PC-3 (cell line): ENCODE data around the gene OR2A5. TPM values are rescaled to one million over a fixed set of nuclear protein-coding genes. Genes with fewer than 3 reads are reported as not detected.

Source experiments
- ATAC-seq: fragments of 200-7000 bp; cut with Tn5 transposase; 2 replicates; pipeline ENCODE4 v1.9.1; 2020; ENCODE audit warnings: mild to moderate bottlenecking, moderate library complexity
- BruUV-seq: library from RNA; stranded (reverse); fragments of 400-500 nt; replicated peaks from 2 replicates; lab custom pipeline; 2021; lab: Mats Ljungman, UMichigan
- CTCF ChIA-PET: fragments of 300-600 bp; sonication (Branson Sonifier 250); formaldehyde crosslinking; loops from one replicate; lab custom pipeline; 2022; ENCODE audit warnings: antibody characterized with exemption; lab: Charles Lee
- POLR2A ChIA-PET: fragments of 300-600 bp; sonication (Branson Sonifier 250); formaldehyde crosslinking; loops from one replicate; lab custom pipeline; 2022; ENCODE audit warnings: antibody characterized with exemption; ENCODE audit not compliant: unreplicated experiment; lab: Charles Lee
- DNase-seq: peaks from one replicate; pipeline ENCODE4 v3.0.0-alpha.2; 2015
- H2AFZ ChIP-seq: fragments of 300-600 bp; sonication (generic); 2 replicates; pipeline ENCODE4 v1.6.0; 2016; ENCODE audit warnings: antibody characterized with exemption, low read length
- H3F3A ChIP-seq: fragments of 300-600 bp; sonication (generic); one replicate; pipeline ENCODE4 v1.6.0; 2017; ENCODE audit warnings: antibody characterized with exemption, low read length, control low read depth, mild to moderate bottlenecking; ENCODE audit not compliant: unreplicated experiment
- H3K27ac ChIP-seq: fragments of 300-600 bp; sonication (generic); 2 replicates; pipeline ENCODE4 v1.5.1; 2016; ENCODE audit warnings: mild to moderate bottlenecking, low read length
- H3K27me3 ChIP-seq: fragments of 300-600 bp; sonication (generic); 2 replicates; pipeline ENCODE4 v1.6.1; 2016; ENCODE audit warnings: low read length, mixed read lengths
- H3K36me3 ChIP-seq: fragments of 300-600 bp; sonication (generic); 2 replicates; pipeline ENCODE4 v1.6.1; 2016; ENCODE audit warnings: low read depth, mixed run types, low read length, mixed read lengths
- H3K4me1 ChIP-seq: fragments of 300-600 bp; sonication (generic); 2 replicates; pipeline ENCODE4 v1.5.1; 2016; ENCODE audit warnings: low read length; ENCODE audit not compliant: insufficient read depth
- H3K4me2 ChIP-seq: fragments of 300-600 bp; sonication (generic); 2 replicates; pipeline ENCODE4 v1.6.0; 2016; ENCODE audit warnings: low read length
- H3K4me3 ChIP-seq: fragments of 300-600 bp; sonication (generic); 2 replicates; pipeline ENCODE4 v1.5.1; 2016; ENCODE audit warnings: mild to moderate bottlenecking, low read length, mixed read lengths
- H3K79me2 ChIP-seq: fragments of 300-600 bp; sonication (generic); 2 replicates; pipeline ENCODE4 v1.6.1; 2017; ENCODE audit warnings: low read length, mixed read lengths
- H3K9ac ChIP-seq: fragments of 300-600 bp; sonication (generic); 2 replicates; pipeline ENCODE4 v1.6.0; 2016; ENCODE audit warnings: mild to moderate bottlenecking, low read length
- H3K9me2 ChIP-seq: fragments of 300-600 bp; sonication (generic); replicated peaks from 2 replicates; pipeline ENCODE4 v1.6.1; 2016; ENCODE audit warnings: mixed run types, low read length, mixed read lengths
- H3K9me3 ChIP-seq: fragments of 300-600 bp; sonication (generic); 2 replicates; pipeline ENCODE4 v1.6.1; 2016; ENCODE audit warnings: low read length, mixed read lengths
- H4K20me1 ChIP-seq: fragments of 300-600 bp; sonication (generic); 2 replicates; pipeline ENCODE4 v1.6.1; 2016; ENCODE audit warnings: low read length, mixed read lengths
- EZH2 ChIP-seq: fragments of 300-600 bp; sonication (generic); IDR thresholded peaks from one replicate; pipeline ENCODE4 v1.6.1; 2017; ENCODE audit warnings: antibody characterized with exemption, mild to moderate bottlenecking, low read length; ENCODE audit not compliant: unreplicated experiment
- EZH2phosphoT487 ChIP-seq: fragments of 300-600 bp; sonication (generic); IDR thresholded peaks from 2 replicates; pipeline ENCODE4 v1.6.1; 2018; ENCODE audit warnings: mild to moderate bottlenecking, antibody characterized with exemption, low read length, borderline replicate concordance
- intact Hi-C: fragments of 100-400 bp; cut with micrococcal nuclease; formaldehyde crosslinking; loops from 2 replicates; pipeline ENCODE4 v1.9.0; 2023
- total RNA-seq: library from RNA; depleted of rRNA; stranded (reverse); fragments of >200 nt; gene quantifications from 2 replicates; pipeline ENCODE4 v1.2.3, GENCODE V29; 2014
- TF ChIP-seq, protein P1 (sequence below): fragments of 300-600 bp; sonication (generic); conservative IDR thresholded peaks from 2 replicates; pipeline ENCODE4 v1.5.1; 2017; ENCODE audit warnings: antibody characterized with exemption, low read depth, mild to moderate bottlenecking, low read length

OR2A5 gene
- total RNA-seq, 1 experiment from 2014 or later, result not detected

GRCh38 chr7:144032516-144032915, 16.2 kb upstream of the OR2A5 start:
- intact Hi-C loops, result loop anchor here (5.0 kb wide), 1 partner anchor 35 kb away; the partner anchor contains the start of gene OR2A25
- peak; percentile 14; the same call in 1 of the 2 replicates for ATAC-seq

DNA sequence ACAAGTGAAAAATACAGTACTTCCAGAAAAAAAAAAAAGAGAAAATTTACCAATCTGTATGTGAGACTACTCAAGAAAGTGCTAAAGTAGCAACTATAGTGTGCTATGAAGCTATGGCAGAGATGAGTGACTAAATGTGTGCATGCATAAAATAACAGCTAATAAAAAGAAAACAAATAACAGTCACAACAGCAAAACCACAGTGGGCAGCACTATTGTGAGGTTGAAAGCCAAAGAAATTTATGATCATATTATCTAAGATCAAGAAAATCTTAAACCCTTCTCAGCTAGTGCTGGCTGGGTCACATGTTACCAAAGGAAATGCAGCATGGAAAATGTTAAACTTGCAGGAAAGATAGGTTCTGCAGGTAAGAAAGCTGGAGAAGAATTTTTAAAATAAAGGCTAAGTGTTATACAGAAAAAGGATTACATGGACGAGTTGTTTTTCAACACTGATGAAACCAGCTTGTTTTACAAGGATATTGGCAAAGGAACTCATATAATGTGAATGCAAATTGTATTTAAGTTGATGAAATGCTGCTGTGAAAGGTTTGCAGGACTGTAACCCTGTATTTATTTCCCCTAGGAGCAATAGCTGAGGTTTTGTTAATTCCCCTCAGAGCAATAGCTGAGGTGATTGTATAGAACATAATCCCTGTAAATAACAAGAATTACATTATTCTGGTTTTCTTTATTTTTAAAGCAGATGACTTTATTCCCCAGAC, 15.6 kb upstream of the OR2A5 start:
- H3K9ac ChIP-seq, result no peak overlapping the region; the same call in 1 of the 2 replicates
- H3K9me3 ChIP-seq, result no peaks in the 10 kb centered on the region
- ATAC-seq (peak; percentile 83), DNase-seq (peak; percentile 52)
- H3F3A ChIP-seq, result no peaks in the 10 kb centered on the region
- peak overlapping the region; percentile 42 for H3K4me2 ChIP-seq
- BruUV-seq, result no TSS peak
- H3K27ac ChIP-seq, result peak overlapping the region; percentile 31; the same call in 1 of the 2 replicates
- H3K4me3 ChIP-seq, result no peak overlapping the region
- H3K79me2 ChIP-seq, result no peaks in the 10 kb centered on the region
- H3K4me1 ChIP-seq, result peaks cover 41% of the 10 kb centered on the region
- no peak for TF ChIP-seq EZH2phosphoT487
- no peak for TF ChIP-seq EZH2
- TF ChIP-seq, protein P1, sequence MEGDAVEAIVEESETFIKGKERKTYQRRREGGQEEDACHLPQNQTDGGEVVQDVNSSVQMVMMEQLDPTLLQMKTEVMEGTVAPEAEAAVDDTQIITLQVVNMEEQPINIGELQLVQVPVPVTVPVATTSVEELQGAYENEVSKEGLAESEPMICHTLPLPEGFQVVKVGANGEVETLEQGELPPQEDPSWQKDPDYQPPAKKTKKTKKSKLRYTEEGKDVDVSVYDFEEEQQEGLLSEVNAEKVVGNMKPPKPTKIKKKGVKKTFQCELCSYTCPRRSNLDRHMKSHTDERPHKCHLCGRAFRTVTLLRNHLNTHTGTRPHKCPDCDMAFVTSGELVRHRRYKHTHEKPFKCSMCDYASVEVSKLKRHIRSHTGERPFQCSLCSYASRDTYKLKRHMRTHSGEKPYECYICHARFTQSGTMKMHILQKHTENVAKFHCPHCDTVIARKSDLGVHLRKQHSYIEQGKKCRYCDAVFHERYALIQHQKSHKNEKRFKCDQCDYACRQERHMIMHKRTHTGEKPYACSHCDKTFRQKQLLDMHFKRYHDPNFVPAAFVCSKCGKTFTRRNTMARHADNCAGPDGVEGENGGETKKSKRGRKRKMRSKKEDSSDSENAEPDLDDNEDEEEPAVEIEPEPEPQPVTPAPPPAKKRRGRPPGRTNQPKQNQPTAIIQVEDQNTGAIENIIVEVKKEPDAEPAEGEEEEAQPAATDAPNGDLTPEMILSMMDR, result no peak
- CTCF ChIA-PET, result interaction anchor here (0.6 to 1.7 kb wide), 3 partner anchors 21 to 149 kb away, joined by 3 to 8 read pairs (median 4); no protein-coding TSS in a partner anchor
- H3K9me2 ChIP-seq, result no peaks in the 10 kb centered on the region
- POLR2A ChIA-PET, result no interaction called here
- H4K20me1 ChIP-seq, result no peaks in the 10 kb centered on the region
- intact Hi-C loops, result loop anchor here (5.0 kb wide), 1 partner anchor 34 kb away; the partner anchor contains the start of gene OR2A25
- H3K36me3 ChIP-seq, result no peaks in the 10 kb centered on the region
- no peak overlapping the region for H2AFZ ChIP-seq
- H3K27me3 ChIP-seq, result no peaks in the 10 kb centered on the region

More at GRCh38 chr7:144032516-144032915, 16.2 kb upstream of the OR2A5 start:
- no peaks in the 10 kb centered on the region for H3K9me2 ChIP-seq
- no peak overlapping the region; the same call in 1 of the 2 replicates for H3K9ac ChIP-seq
- H3K79me2 ChIP-seq, result no peaks in the 10 kb centered on the region
- H3K4me1 ChIP-seq, result peaks cover 45% of the 10 kb centered on the region
- DNase-seq, result no peak
- H3K9me3 ChIP-seq, result no peaks in the 10 kb centered on the region
- H3K27ac ChIP-seq, result peak overlapping the region; percentile 31; the same call in 1 of the 2 replicates
- H3K4me2 ChIP-seq, result peak overlapping the region; percentile 42
- H4K20me1 ChIP-seq, result no peaks in the 10 kb centered on the region
- H3K27me3 ChIP-seq, result no peaks in the 10 kb centered on the region
- ChIA-PET CTCF (interaction anchor here (0.6 to 1.7 kb wide), 2 partner anchors 95 to 148 kb away, joined by 4 to 8 read pairs; no protein-coding TSS in a partner anchor), POLR2A (no interaction called here)
- H3K36me3 ChIP-seq, result no peaks in the 10 kb centered on the region
- no peaks in the 10 kb centered on the region for H3F3A ChIP-seq
- BruUV-seq, result no TSS peak
- TF ChIP-seq, protein P1, result no peak
- TF ChIP-seq EZH2phosphoT487 (no peak), EZH2 (no peak)
- H2AFZ ChIP-seq, result no peak overlapping the region
- no peak overlapping the region for H3K4me3 ChIP-seq

- intact Hi-C loops, result no loop called here
- no peaks in the 10 kb centered on the region for H3K27me3 ChIP-seq
- no peaks in the 10 kb centered on the region for H3K79me2 ChIP-seq
- TF ChIP-seq EZH2phosphoT487 (no peak), EZH2 (no peak)
- TF ChIP-seq, protein P1, result no peak
- ATAC-seq (peak; percentile 65), DNase-seq (peak; percentile 57)
- peak overlapping the region; percentile 47 for H3K27ac ChIP-seq
- H3F3A ChIP-seq, result no peaks in the 10 kb centered on the region
- no peaks in the 10 kb centered on the region for H3K9me2 ChIP-seq
- no peaks in the 10 kb centered on the region for H4K20me1 ChIP-seq
- H2AFZ ChIP-seq, result no peak overlapping the region; the same call in 1 of the 2 replicates
- H3K9me3 ChIP-seq, result no peaks in the 10 kb centered on the region
- H3K4me1 ChIP-seq, result peaks cover 41% of the 10 kb centered on the region
- H3K36me3 ChIP-seq, result no peaks in the 10 kb centered on the region
- H3K4me3 ChIP-seq, result no peak overlapping the region
- peak overlapping the region; percentile 23; the same call in 1 of the 2 replicates for H3K4me2 ChIP-seq
- H3K9ac ChIP-seq, result no peak overlapping the region
- no TSS peak for BruUV-seq
- CTCF ChIA-PET, result interaction anchor here (1.4 kb wide), 1 partner anchor 93 kb away, joined by 6 read pairs; no protein-coding TSS in a partner anchor
- POLR2A ChIA-PET, result no interaction called here
Measured at GRCh38 chr7:144035385-144035784, 13.4 kb upstream of the OR2A5 start.
